ENCODE data around the gene STK32B. TPM values are rescaled to one million over a fixed set of nuclear protein-coding genes. Genes with fewer than 3 reads are reported as not detected.

The STK32B gene
- polyA plus RNA-seq, 2 of the 4 experiments (the other 2 are of a cell fraction) = 7.6 to 12.1 TPM

DNA sequence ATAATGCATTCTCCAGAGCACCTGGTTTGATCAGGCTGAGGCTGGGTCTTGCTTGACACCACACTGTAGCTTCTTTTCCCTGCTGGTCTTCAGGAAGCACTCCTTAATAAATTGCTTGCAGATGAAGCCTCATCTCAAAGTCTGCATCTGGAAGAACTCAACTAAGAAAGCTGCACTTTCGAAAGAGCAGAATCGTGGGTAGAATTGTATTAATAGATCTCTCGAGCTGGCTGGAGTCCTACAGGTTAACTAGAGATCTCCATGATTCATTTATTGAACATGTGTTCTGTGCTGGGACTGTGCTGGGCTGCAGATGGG is 152.7 kb downstream of the STK32B start:
- no peaks in the 10 kb centered on the region for H3K9me3 ChIP-seq
- H3K27ac ChIP-seq = no peak overlapping the region
- no peak overlapping the region for H3K4me3 ChIP-seq
- WGBS (ENCODE audit: missing lambda C conversion rate) = 90% methylated on average over 3 of the region's 3 CpGs
- POLR2A ChIA-PET = no interaction called here
- TF ChIP-seq CTCF (IDR thresholded peaks at IDR 0.05) (no peak), HOXB5 (CRISPR knock-in tag; IDR thresholded peaks at IDR 0.05) (no peak), POLR2A (IDR thresholded peaks at IDR 0.05; ENCODE audit: low read length) (no peak), HOXA7 (CRISPR knock-in tag; IDR thresholded peaks at IDR 0.05) (no peak), ZNF302 (CRISPR knock-in tag; IDR thresholded peaks at IDR 0.05) (no peak), ESRRA (IDR thresholded peaks at IDR 0.05; ENCODE audit: borderline replicate concordance, low read length) (no peak), SMC3 (IDR thresholded peaks at IDR 0.05) (no peak), CEBPB (IDR thresholded peaks at IDR 0.05) (no peak), RARB (CRISPR knock-in tag; IDR thresholded peaks at IDR 0.05) (no peak), ZSCAN20 (CRISPR knock-in tag; IDR thresholded peaks at IDR 0.05) (no peak), RFX5 (IDR thresholded peaks at IDR 0.05) (no peak), HOXB13 (CRISPR knock-in tag; IDR thresholded peaks at IDR 0.05; ENCODE audit: low read depth) (no peak), CHD2 (IDR thresholded peaks at IDR 0.05; ENCODE audit: low read length, partially characterized antibody) (no peak), FOSL2 (IDR thresholded peaks at IDR 0.05) (no peak), FOSL2 (CRISPR knock-in tag; IDR thresholded peaks at IDR 0.05) (no peak), MAZ (IDR thresholded peaks at IDR 0.05; ENCODE audit: borderline replicate concordance, low read depth, low read length) (no peak)
- TF ChIP-seq, protein P1, sequence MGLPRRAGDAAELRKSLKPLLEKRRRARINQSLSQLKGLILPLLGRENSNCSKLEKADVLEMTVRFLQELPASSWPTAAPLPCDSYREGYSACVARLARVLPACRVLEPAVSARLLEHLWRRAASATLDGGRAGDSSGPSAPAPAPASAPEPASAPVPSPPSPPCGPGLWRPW (IDR thresholded peaks at IDR 0.05) = no peak
- no peak for ATAC-seq
- 0 out of 3 replicates have a peak, but pooled peaks cover 5% of the 10 kb centered on the region for H3K4me1 ChIP-seq
- no peak overlapping the region for H3K4me2 ChIP-seq
- FAIRE-seq = no peak
- CTCF ChIA-PET = interaction anchor here (1.3 kb wide), 1 partner anchor 195 kb away, joined by 3 read pairs; no protein-coding TSS in a partner anchor
- no peak for DNase-seq (ENCODE audit: low read depth in 1 of 2, low spot score in 1 of 2)

GRCh38 chr4:5204781-5205180 is 153.5 kb downstream of the STK32B start:
- FAIRE-seq = no peak
- POLR2A ChIA-PET = no interaction called here
- ATAC-seq = peak in 1 of 2 experiments; percentile 53; a peak in 2 of 6 replicates
- DNase-seq (ENCODE audit: low read depth in 1 of 2, low spot score in 1 of 2) = peak in 1 of 2 experiments; percentile 42
- Histone ChIP-seq H3K4me3 (no peak overlapping the region), H3K4me2 (no peak overlapping the region), H3K4me1 (0 out of 3 replicates have a peak, but pooled peaks cover 5% of the 10 kb centered on the region), H3K27ac (no peak overlapping the region), H3K9me3 (no peaks in the 10 kb centered on the region)
- WGBS (ENCODE audit: missing lambda C conversion rate) = 25% methylated on average over 2 of the region's 2 CpGs
- CTCF ChIA-PET = no interaction called here
- TF ChIP-seq CTCF (IDR thresholded peaks at IDR 0.05) (no peak), RFX5 (IDR thresholded peaks at IDR 0.05) (no peak), HDAC2 (IDR thresholded peaks at IDR 0.05) (no peak), FOSB (CRISPR knock-in tag; IDR thresholded peaks at IDR 0.05) (no peak), MYC (IDR thresholded peaks at IDR 0.05; ENCODE audit: borderline replicate concordance, low read length) (no peak), MAZ (IDR thresholded peaks at IDR 0.05; ENCODE audit: borderline replicate concordance, low read depth, low read length) (no peak), E2F6 (IDR thresholded peaks at IDR 0.05; ENCODE audit: borderline replicate concordance, low read depth) (no peak), RCOR1 (IDR thresholded peaks at IDR 0.05; ENCODE audit: low read depth, low read length) (no peak), BHLHE40 (IDR thresholded peaks at IDR 0.05; ENCODE audit: low read depth, low read length) (no peak), ZC3H11A (IDR thresholded peaks at IDR 0.05) (no peak), CBX2 (IDR thresholded peaks at IDR 0.05; ENCODE audit: borderline replicate concordance, low read depth) (no peak), CBX8 (IDR thresholded peaks at IDR 0.05) (no peak), TP53 (CRISPR knock-in tag; IDR thresholded peaks at IDR 0.05) (no peak), ZSCAN20 (CRISPR knock-in tag; IDR thresholded peaks at IDR 0.05) (no peak), HOXB5 (CRISPR knock-in tag; IDR thresholded peaks at IDR 0.05) (no peak), KDM5A (IDR thresholded peaks at IDR 0.05) (no peak), HOXA7 (CRISPR knock-in tag; IDR thresholded peaks at IDR 0.05) (no peak), HEYL (CRISPR knock-in tag; IDR thresholded peaks at IDR 0.05) (no peak)
- TF ChIP-seq, protein P1 (IDR thresholded peaks at IDR 0.05) = no peak
- TF ChIP-seq, protein P2, sequence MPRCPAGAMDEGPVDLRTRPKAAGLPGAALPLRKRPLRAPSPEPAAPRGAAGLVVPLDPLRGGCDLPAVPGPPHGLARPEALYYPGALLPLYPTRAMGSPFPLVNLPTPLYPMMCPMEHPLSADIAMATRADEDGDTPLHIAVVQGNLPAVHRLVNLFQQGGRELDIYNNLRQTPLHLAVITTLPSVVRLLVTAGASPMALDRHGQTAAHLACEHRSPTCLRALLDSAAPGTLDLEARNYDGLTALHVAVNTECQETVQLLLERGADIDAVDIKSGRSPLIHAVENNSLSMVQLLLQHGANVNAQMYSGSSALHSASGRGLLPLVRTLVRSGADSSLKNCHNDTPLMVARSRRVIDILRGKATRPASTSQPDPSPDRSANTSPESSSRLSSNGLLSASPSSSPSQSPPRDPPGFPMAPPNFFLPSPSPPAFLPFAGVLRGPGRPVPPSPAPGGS (IDR thresholded peaks at IDR 0.05) = no peak

Data from A549 (cell line).